NCI-H2029 treated with DMSO at 0.1 percent for 48 hours (cell line): ENCODE results near the gene TSHZ1.

Experiments used
- DNase-seq: peaks from one replicate; lab custom pipeline; 2025; lab: John Stamatoyannopoulos, UW

The TSHZ1 gene

GRCh38 chr18:75269124-75269680 is 58.6 kb downstream of the TSHZ1 start:
- DNase-seq = no peak

GRCh38 chr18:75269696-75270095 is 59.1 kb downstream of the TSHZ1 start:
- no peak for DNase-seq

- DNase-seq = no peak
Observed at GRCh38 chr18:75271952-75272351, 61.4 kb downstream of the TSHZ1 start.

GRCh38 chr18:75273817-75274216 is 63.2 kb downstream of the TSHZ1 start:
- no peak for DNase-seq

- no peak for DNase-seq
Observed at GRCh38 chr18:75275226-75275625, 64.6 kb downstream of the TSHZ1 start.

- no peak for DNase-seq
Observed at GRCh38 chr18:75276818-75277609, 66.4 kb downstream of the TSHZ1 start.

- DNase-seq = no peak
Observed at GRCh38 chr18:75277610-75277928, 67.0 kb downstream of the TSHZ1 start.

GRCh38 chr18:75279381-75279780 is 68.8 kb downstream of the TSHZ1 start:
- no peak for DNase-seq

GRCh38 chr18:75280427-75281280 is 70.1 kb downstream of the TSHZ1 start:
- no peak for DNase-seq

GRCh38 chr18:75282746-75283145 is 72.1 kb downstream of the TSHZ1 start:
- DNase-seq = no peak

GRCh38 chr18:75283731-75284130 is 73.1 kb downstream of the TSHZ1 start:
- DNase-seq = no peak

- DNase-seq = no peak
Observed at GRCh38 chr18:75284566-75284965, 74.0 kb downstream of the TSHZ1 start.

GRCh38 chr18:75285876-75286275 is 75.3 kb downstream of the TSHZ1 start:
- no peak for DNase-seq

- no peak for DNase-seq
Observed at GRCh38 chr18:75287006-75287405, 76.4 kb downstream of the TSHZ1 start.

- DNase-seq = no peak
Observed at GRCh38 chr18:75287700-75288099, 77.1 kb downstream of the TSHZ1 start.

- DNase-seq = no peak
Observed at GRCh38 chr18:75289761-75290160, 79.2 kb downstream of the TSHZ1 start.

- DNase-seq = no peak
Observed at GRCh38 chr18:75290737-75291358, 80.3 kb downstream of the TSHZ1 start.

GRCh38 chr18:75291460-75291859 is 80.9 kb downstream of the TSHZ1 start:
- DNase-seq = no peak

- no peak for DNase-seq
Observed at GRCh38 chr18:75293591-75293990, 83.0 kb downstream of the TSHZ1 start.

GRCh38 chr18:75297731-75298130 is 87.1 kb downstream of the TSHZ1 start:
- no peak for DNase-seq

- no peak for DNase-seq
Observed at GRCh38 chr18:75304678-75305557, 94.3 kb downstream of the TSHZ1 start.

- DNase-seq = no peak
Observed at GRCh38 chr18:75305984-75306383, 95.4 kb downstream of the TSHZ1 start.
